K562 (cell line): ENCODE data around the gene PRCP. TPM values are rescaled to one million over a fixed set of nuclear protein-coding genes. Genes with fewer than 3 reads are reported as not detected.
A peak's percentile ranks its signal among the peaks of the same experiment; 100 is the strongest.

Experiments
- ATF1 ChIP-seq, 2 experiments: fragments of 450-650 bp in 1 of 2; IDR thresholded peaks; 2 replicates each; pipeline ENCODE4 v1.6.1; 2016; ENCODE audit warnings: missing compliant biosample characterization in 1 of 2, missing genetic modification characterization in 1 of 2
- BRD9 ChIP-seq: fragments of 450-650 bp; IDR thresholded peaks from 2 replicates; pipeline ENCODE4 v1.6.1; 2018; ENCODE audit warnings: low read depth; ENCODE audit not compliant: partially characterized antibody
- CBX3 ChIP-seq, 2 experiments: IDR thresholded peaks; 1 replicate in 1 of 2; 2 replicates in 1 of 2; pipeline ENCODE4 v1.6.1; 2012; ENCODE audit warnings: inconsistent platforms in 2 of 2, low read length in 2 of 2, borderline replicate concordance in 1 of 2, control low read depth in 1 of 2
- CCNT2 ChIP-seq: IDR thresholded peaks from 2 replicates; pipeline ENCODE4 v1.6.1; 2011; ENCODE audit warnings: borderline replicate concordance, low read depth, mild to moderate bottlenecking, moderate library complexity, mixed read lengths, low read length; ENCODE audit not compliant: insufficient read length; ENCODE audit errors: extremely low read depth
- CTCFL ChIP-seq: IDR thresholded peaks from 2 replicates; pipeline ENCODE4 v1.6.1; 2011; ENCODE audit warnings: borderline replicate concordance, low read depth, mild to moderate bottlenecking, moderate library complexity, low read length; ENCODE audit not compliant: insufficient read depth, poor library complexity, severe bottlenecking
- FOXM1 ChIP-seq, 2 experiments: fragments of 450-650 bp in 1 of 2; sonication (generic) in 1 of 2; formaldehyde crosslinking in 1 of 2; IDR thresholded peaks; 2 replicates each; pipeline versions ENCODE4 v1.6.1 to v1.9.0; 2017 to 2022; ENCODE audit warnings: low read depth in 2 of 2, mild to moderate bottlenecking in 2 of 2, missing genetic modification reagents in 1 of 2, moderate library complexity in 1 of 2
- MCM7 ChIP-seq, 2 experiments: fragments of 450-650 bp; IDR thresholded peaks; 2 replicates each; pipeline ENCODE4 v1.6.1; 2016 to 2018
- MEF2A ChIP-seq: IDR thresholded peaks from 2 replicates; pipeline ENCODE4 v1.6.1; 2011; ENCODE audit warnings: low read depth, mild to moderate bottlenecking, low read length, moderate library complexity; ENCODE audit not compliant: control insufficient read depth
- MEIS2 ChIP-seq: fragments of 450-650 bp; IDR thresholded peaks from 2 replicates; pipeline ENCODE4 v1.6.1; 2014; ENCODE audit warnings: mild to moderate bottlenecking; ENCODE audit not compliant: partially characterized antibody
- NRF1 ChIP-seq, 2 experiments: fragments of 450-650 bp; IDR thresholded peaks in 1 of 2; conservative IDR thresholded peaks in 1 of 2; 2 replicates each; pipeline ENCODE4 v1.6.1; 2014; ENCODE audit warnings: mild to moderate bottlenecking in 2 of 2
- PYGO2 ChIP-seq: fragments of 450-650 bp; IDR thresholded peaks from 2 replicates; pipeline ENCODE4 v1.6.1; 2016; ENCODE audit warnings: mild to moderate bottlenecking, missing genetic modification characterization, moderate library complexity, missing compliant biosample characterization
- RFX7 ChIP-seq: fragments of 250-450 bp; sonication (Bioruptor Pico); IDR thresholded peaks from 2 replicates; pipeline ENCODE4 v1.5.1; 2021; ENCODE audit warnings: mild to moderate bottlenecking
- RNF2 ChIP-seq: sonication (generic); IDR thresholded peaks from 2 replicates; pipeline ENCODE4 v1.6.1; 2016
- SMAD2 ChIP-seq: fragments of 150-350 bp; IDR thresholded peaks from 2 replicates; pipeline ENCODE4 v1.6.1; 2014; ENCODE audit warnings: low read depth, mild to moderate bottlenecking, low read length
- ZBTB49 ChIP-seq: sonication (generic); formaldehyde crosslinking; IDR thresholded peaks from 2 replicates; pipeline ENCODE4 v1.8.0; 2022; ENCODE audit warnings: missing genetic modification reagents, mild to moderate bottlenecking, borderline replicate concordance
- ZEB2 ChIP-seq: fragments of 450-650 bp; IDR thresholded peaks from 2 replicates; pipeline ENCODE4 v1.6.1; 2016
- ZFPM2 ChIP-seq: fragments of 250-450 bp; sonication (Bioruptor Pico); IDR thresholded peaks from 2 replicates; pipeline ENCODE4 v1.5.1; 2022; ENCODE audit warnings: mild to moderate bottlenecking
- ZNF143 ChIP-seq: sonication (generic); formaldehyde crosslinking; IDR thresholded peaks from 2 replicates; pipeline ENCODE4 v1.9.0; 2022; ENCODE audit warnings: mild to moderate bottlenecking, missing genetic modification reagents
- ZNF165 ChIP-seq: fragments of 250-450 bp; sonication (Bioruptor Pico); IDR thresholded peaks from 2 replicates; pipeline ENCODE4 v1.4.0; 2020; ENCODE audit warnings: borderline replicate concordance
- ZNF655 ChIP-seq: fragments of 250-450 bp; sonication (Bioruptor Pico); IDR thresholded peaks from 2 replicates; pipeline ENCODE4 v1.5.0; 2021
- ZNF75A ChIP-seq: fragments of 450-650 bp; formaldehyde crosslinking; IDR thresholded peaks from 2 replicates; pipeline ENCODE4 v1.4.0; 2020; ENCODE audit warnings: mild to moderate bottlenecking
- polyA plus RNA-seq, 8 experiments: library from polyadenylated mRNA; depleted of rRNA in 4 of 8; stranded (reverse) in 5 of 8; unstranded in 3 of 8; fragments of >200 nt; fragmentation: Nextera tagmentation in 2 of 8; fragmentation: Illumina TruSeq in 1 of 8; extraction: Ambion mirVana in 2 of 8; extraction: Trizol in 1 of 8; gene quantifications; 2 replicates each; pipeline versions ENCODE4 v1.2.1 to v1.2.3, GENCODE V29; 2011 to 2014; ENCODE audit warnings: inconsistent platforms in 1 of 8, missing spikeins in 1 of 8
- total RNA-seq, 7 experiments: library from RNA; depleted of rRNA in 6 of 7; stranded (reverse); fragments of >200 nt in 6 of 7; fragmentation: Illumina TruSeq in 2 of 7; extraction: Trizol in 2 of 7; gene quantifications; 2 replicates each; pipeline versions ENCODE4 v1.2.1 to v1.2.3, GENCODE V29; 2011 to 2021; ENCODE audit warnings: low replicate concordance in 1 of 7

Gene PRCP
- total and polyA plus RNA-seq, 9 of the 15 experiments (the other 6 are each of a cell fraction or from before 2014, with no cell fraction given): 9.5 to 43.1 (median 23.2) TPM

- TF ChIP-seq ZBTB49 (CRISPR knock-in tag): no peak
- no peak for TF ChIP-seq ZNF655 (CRISPR knock-in tag)
- TF ChIP-seq CCNT2: peak; percentile 60
- no peak for TF ChIP-seq ZNF75A (CRISPR knock-in tag)
- no peak; the same call in 1 of the 2 replicates for TF ChIP-seq RNF2
- TF ChIP-seq ZEB2: peak; percentile 95
- TF ChIP-seq FOXM1 (IDR thresholded peaks at IDR 0.05; ENCODE audit: low read depth): no peak
- no peak for TF ChIP-seq FOXM1 (CRISPR knock-in tag; IDR thresholded peaks at IDR 0.05; ENCODE audit: low read depth)
- no peak for TF ChIP-seq ATF1 (CRISPR knock-in tag; IDR thresholded peaks at IDR 0.05)
- peak; percentile 80 for TF ChIP-seq ATF1 (tag; IDR thresholded peaks at IDR 0.05)
- TF ChIP-seq NRF1 (conservative IDR thresholded peaks at IDR 0.05 in 1 of 2, IDR thresholded peaks at IDR 0.05 in 1 of 2): peak; percentile 66 to 74
- no peak for TF ChIP-seq CTCFL
- TF ChIP-seq MEIS2: no peak
- no peak for TF ChIP-seq MEF2A
- 0 out of 2 replicates have a peak, but pooled peaks have one; percentile 4 for TF ChIP-seq ZNF143 (CRISPR knock-in tag)
- TF ChIP-seq ZNF165 (CRISPR knock-in tag): no peak
- no peak for TF ChIP-seq RFX7 (CRISPR knock-in tag)
- TF ChIP-seq CBX3 (IDR thresholded peaks at IDR 0.05; ENCODE audit: borderline replicate concordance in 1 of 2, low read length in 2 of 2): peak in 1 of 2 experiments; percentile 9; a peak in 1 of 3 replicates
- TF ChIP-seq BRD9: peak; percentile 31
- no peak for TF ChIP-seq SMAD2
- no peak for TF ChIP-seq MCM7 (IDR thresholded peaks at IDR 0.05)
- no peak for TF ChIP-seq PYGO2
- no peak for TF ChIP-seq ZFPM2 (CRISPR knock-in tag)
Measured at GRCh38 chr11:82900277-82901164, at the start of gene PRCP (continued).
